Pancreas (tissue), 10 donors: ENCODE data around the gene TOMM40L. TPM values are rescaled to one million over a fixed set of nuclear protein-coding genes. Genes with fewer than 3 reads are reported as not detected.
A peak's percentile ranks its signal among the peaks of the same experiment; 100 is the strongest.

Source experiments
- ATAC-seq, 4 donors: fragments of 200-7000 bp; cut with Tn5 transposase; one replicate each; pipeline versions ENCODE4 v1.8.0 to v1.9.1; 2020; ENCODE audit warnings: mild to moderate bottlenecking in 4 of 4, moderate library complexity in 4 of 4
- DNase-seq, 6 donors: peaks; one replicate each; pipeline ENCODE4 v3.0.0-alpha.2; 2020
- FAIRE-seq: peaks from 2 replicates; lab custom pipeline; 2012; peaks lifted over from hg19 to GRCh38; lab: Jason Lieb, UNC
- H3K27ac ChIP-seq, 4 donors: fragments of 200-600 bp; sonication (generic); 1 replicate in 3 of 4; 2 replicates in 1 of 4; pipeline versions ENCODE4 v1.5.0 to v1.8.0; 2020
- H3K27me3 ChIP-seq, 4 donors: fragments of 200-600 bp; one replicate each; pipeline ENCODE4 v1.8.0; 2021
- H3K36me3 ChIP-seq, 3 donors: fragments of 200-600 bp; sonication (generic) in 1 of 3; one replicate each; pipeline versions ENCODE4 v1.5.0 to v1.8.0; 2020 to 2021
- H3K4me1 ChIP-seq, 3 donors: fragments of 200-600 bp; one replicate each; pipeline ENCODE4 v1.8.0; 2021
- H3K4me3 ChIP-seq, 4 donors: fragments of 200-600 bp; sonication (generic) in 2 of 4; one replicate each; pipeline versions ENCODE4 v1.5.0 to v1.8.0; 2020 to 2021
- H3K9me3 ChIP-seq, 4 donors: fragments of 200-600 bp; one replicate each; pipeline ENCODE4 v1.8.0; 2021
- CTCF ChIP-seq, 4 donors: fragments of 200-600 bp; sonication (generic) in 3 of 4; IDR thresholded peaks; one replicate each; pipeline versions ENCODE4 v1.5.0 to v1.8.0; 2021; ENCODE audit warnings: antibody characterized with exemption in 4 of 4
- WGBS, 2 donors: extraction: QIAGEN DNeasy Blood & Tissue Kit; methylation state at CpG; one replicate each; pipeline ENCODE4 v1.1.7; 2013; 5-methylcytosine and 5-hydroxymethylcytosine counted together
- intact Hi-C, 3 donors: fragments of 100-400 bp; cut with DNase I; formaldehyde crosslinking; loops; one replicate each; pipeline versions ENCODE4 v1.11.1 to v1.14.2; 2022
- polyA plus RNA-seq, 2 donors: library from polyadenylated mRNA; stranded (reverse); fragments of 200-250 nt; gene quantifications; one replicate each; pipeline ENCODE4 v1.2.3, GENCODE V29; 2013
- total RNA-seq, 6 donors: library from RNA; stranded (reverse); fragmentation: NEBNext Ultra II Directional in 4 of 6; extraction: Animal tissue kit (Norgen Biotek cat#: 25700) in 4 of 6; gene quantifications; one replicate each; pipeline versions ENCODE4 v1.2.1 to v1.2.4, GENCODE V29; 2021 to 2023
- donor health status: healthy with polysubstance abuse.
- donor health status: DM: no; HTN: no; CAD: no; lungs with moderate emphysema.
- donor health status: DM: no; HTN: no; CAD: no.
- donor health status: control.
- donor health status: control.
- donor health status: Bipolar disorder and iron deficiency.
- donor health status: DM: yes; HTN: yes; CAD: no.
- donor health status: DM: no; HTN: no; CAD: no.
- donor health status: DM: no; HTN: no; CAD: no.
- donor health status: DM: yes; HTN: yes; CAD: no.

The TOMM40L gene
- total and polyA plus RNA-seq, 8 donors, result 1.4 to 5.6 (median 3.1) TPM

GRCh38 chr1:161265305-161265704 lies 39.4 kb downstream of the TOMM40L start:
- Histone ChIP-seq H3K4me1 (no peaks in the 10 kb centered on the region), H3K4me3 (no peak overlapping the region), H3K36me3 (no peaks in the 10 kb centered on the region), H3K27ac (no peak overlapping the region), H3K27me3 (no peaks in the 10 kb centered on the region), H3K9me3 (no peaks in the 10 kb centered on the region)
- WGBS, 2 donors, result 85% methylated on average over 5 of the region's 5 CpGs
- intact Hi-C loops, result no loop called here
- no peak for FAIRE-seq
- TF ChIP-seq CTCF (IDR thresholded peaks at IDR 0.05), result no peak
- ATAC-seq, result no peak
- no peak for DNase-seq

GRCh38 chr1:161266202-161266601 lies 40.3 kb downstream of the TOMM40L start:
- no peak overlapping the region for H3K27ac ChIP-seq
- no peaks in the 10 kb centered on the region for H3K4me1 ChIP-seq
- no peaks in the 10 kb centered on the region for H3K27me3 ChIP-seq
- H3K4me3 ChIP-seq, result no peak overlapping the region
- DNase-seq (no peak), ATAC-seq (no peak), FAIRE-seq (no peak)
- TF ChIP-seq CTCF (IDR thresholded peaks at IDR 0.05), result no peak
- no peaks in the 10 kb centered on the region for H3K36me3 ChIP-seq
- intact Hi-C loops, result no loop called here
- H3K9me3 ChIP-seq, result no peaks in the 10 kb centered on the region
- 22 to 24% methylated on average over 3 of the region's 3 CpGs for WGBS, 2 donors

GRCh38 chr1:161266836-161267235 lies 41.0 kb downstream of the TOMM40L start:
- no peak for DNase-seq
- Histone ChIP-seq H3K4me3 (no peak overlapping the region), H3K36me3 (no peaks in the 10 kb centered on the region), H3K27ac (no peak overlapping the region), H3K27me3 (no peaks in the 10 kb centered on the region), H3K9me3 (no peaks in the 10 kb centered on the region), H3K4me1 (no peaks in the 10 kb centered on the region)
- no peak for TF ChIP-seq CTCF (IDR thresholded peaks at IDR 0.05)
- WGBS, 2 donors, result 53 to 56% methylated on average over 2 of the region's 2 CpGs
- FAIRE-seq, result no peak
- ATAC-seq, result peak in 1 of 4 donors; percentile 30
- intact Hi-C loops, result no loop called here

- FAIRE-seq, result no peak
- TF ChIP-seq CTCF (IDR thresholded peaks at IDR 0.05), result no peak
- Histone ChIP-seq H3K4me1 (no peaks in the 10 kb centered on the region), H3K4me3 (no peak overlapping the region), H3K27ac (no peak overlapping the region), H3K27me3 (no peaks in the 10 kb centered on the region), H3K36me3 (no peaks in the 10 kb centered on the region), H3K9me3 (no peaks in the 10 kb centered on the region)
- intact Hi-C loops, result no loop called here
- DNase-seq, result no peak
- peak in 2 of 4 donors; percentile 29 to 31 for ATAC-seq
- WGBS, 2 donors, result 78 to 93% methylated on average over 3 of the region's 3 CpGs
These were observed 41.5 kb downstream of the TOMM40L start for GRCh38 chr1:161267321-161267720.

GRCh38 chr1:161273402-161273801 lies 47.5 kb downstream of the TOMM40L start:
- no peak for FAIRE-seq
- Histone ChIP-seq H3K4me3 (no peak overlapping the region), H3K27me3 (no peaks in the 10 kb centered on the region), H3K4me1 (peaks cover 0 to 8% (median 0%) of the 10 kb centered on the region in 3 donors), H3K36me3 (no peaks in the 10 kb centered on the region), H3K9me3 (no peaks in the 10 kb centered on the region), H3K27ac (no peak overlapping the region)
- WGBS, 2 donors, result 36 to 42% methylated on average over 3 of the region's 3 CpGs
- peak in 1 of 4 donors; percentile 15 for ATAC-seq
- no peak for TF ChIP-seq CTCF (IDR thresholded peaks at IDR 0.05)
- intact Hi-C loops, result no loop called here
- no peak for DNase-seq
